ENCODE data around the gene SLC17A1.

Gene SLC17A1, protein sequence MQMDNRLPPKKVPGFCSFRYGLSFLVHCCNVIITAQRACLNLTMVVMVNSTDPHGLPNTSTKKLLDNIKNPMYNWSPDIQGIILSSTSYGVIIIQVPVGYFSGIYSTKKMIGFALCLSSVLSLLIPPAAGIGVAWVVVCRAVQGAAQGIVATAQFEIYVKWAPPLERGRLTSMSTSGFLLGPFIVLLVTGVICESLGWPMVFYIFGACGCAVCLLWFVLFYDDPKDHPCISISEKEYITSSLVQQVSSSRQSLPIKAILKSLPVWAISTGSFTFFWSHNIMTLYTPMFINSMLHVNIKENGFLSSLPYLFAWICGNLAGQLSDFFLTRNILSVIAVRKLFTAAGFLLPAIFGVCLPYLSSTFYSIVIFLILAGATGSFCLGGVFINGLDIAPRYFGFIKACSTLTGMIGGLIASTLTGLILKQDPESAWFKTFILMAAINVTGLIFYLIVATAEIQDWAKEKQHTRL

DNA sequence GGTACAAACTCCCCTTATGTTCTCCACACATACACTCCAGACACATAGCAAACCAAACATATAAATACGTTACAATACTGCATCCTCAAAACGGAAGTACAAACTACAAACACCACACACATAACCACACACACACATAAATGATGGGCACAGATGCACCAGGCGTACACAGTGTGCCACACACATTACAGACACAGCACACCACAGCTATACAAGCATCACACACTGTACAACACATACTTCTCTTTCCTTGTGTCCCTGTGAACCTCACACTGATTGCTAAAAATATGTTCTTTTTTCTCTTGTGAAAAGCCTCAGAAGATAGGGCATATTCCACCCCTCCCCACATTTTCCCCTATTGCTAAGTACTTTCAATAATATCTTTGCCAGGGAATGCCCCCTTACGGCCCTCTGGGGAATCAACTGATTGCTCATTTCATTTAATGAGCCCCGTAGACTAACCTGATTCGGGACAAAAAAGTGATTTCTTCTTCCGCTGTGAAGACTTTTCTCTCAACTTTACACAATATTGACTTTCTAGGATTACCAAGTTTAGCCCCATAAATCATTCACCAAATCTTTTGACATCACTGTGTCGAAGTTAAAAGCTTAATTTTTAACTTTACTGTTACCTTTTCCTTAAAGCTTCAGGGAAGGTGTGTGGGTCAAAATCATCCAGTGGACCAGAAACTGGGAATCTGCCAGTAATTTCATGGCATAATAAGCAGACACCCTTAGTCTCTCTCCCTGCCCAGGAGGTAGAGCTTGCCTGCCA is at the start of gene SLC17A1:
Gene SLC17A1, minus strand, starts transcription at position 521 of the 775 bp plus-strand sequence. CDS start 1,495 bp downstream, outside the sequence.
- H3K9me3 ChIP-seq (ENCODE audit: control insufficient read depth, low read length) = no peaks in the 10 kb centered on the region
- peaks cover 37% of the 10 kb centered on the region for H3K27me3 ChIP-seq (replicated peaks; ENCODE audit: control insufficient read depth, insufficient read depth, low read length)
- no peaks in the 10 kb centered on the region for H3K4me1 ChIP-seq (ENCODE audit: control insufficient read depth, insufficient read depth, low read length)
- DNase-seq (ENCODE audit: low read depth) = no peak
- no peaks in the 10 kb centered on the region for H3K36me3 ChIP-seq (ENCODE audit: control insufficient read depth, insufficient read depth, low read length, severe bottlenecking)
- no peak within 1 kb of the TSS for H3K4me3 ChIP-seq (ENCODE audit: low read length)
- no peak within 1 kb of the TSS for H3K9ac ChIP-seq (ENCODE audit: low read length)

DNA sequence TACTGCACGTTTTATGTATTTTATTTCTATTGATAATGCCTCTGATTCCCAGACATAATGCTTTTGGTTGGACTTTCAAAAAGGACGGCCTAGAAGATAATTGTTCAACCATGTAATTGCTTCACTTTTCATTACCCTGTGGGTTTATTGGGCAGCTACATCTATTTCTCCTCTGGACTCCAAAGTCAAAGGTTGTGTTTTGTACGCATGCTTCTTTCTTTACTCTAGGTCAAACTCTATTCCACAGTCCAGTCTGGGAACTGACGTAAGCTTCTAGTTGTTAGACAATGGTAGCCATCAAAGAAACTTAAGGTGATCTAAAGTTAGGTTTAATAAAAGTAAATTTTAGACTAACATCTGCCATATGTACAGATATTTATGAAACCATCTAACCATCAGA is 48.7 kb upstream of the SLC17A1 start:
- Histone ChIP-seq H3K27me3 (replicated peaks; ENCODE audit: control insufficient read depth, insufficient read depth, low read length) (no peaks in the 10 kb centered on the region), H3K9me3 (ENCODE audit: control insufficient read depth, low read length) (no peaks in the 10 kb centered on the region), H3K4me1 (ENCODE audit: control insufficient read depth, insufficient read depth, low read length) (peaks cover 20% of the 10 kb centered on the region), H3K4me3 (ENCODE audit: low read length) (no peak overlapping the region), H3K36me3 (ENCODE audit: control insufficient read depth, insufficient read depth, low read length, severe bottlenecking) (no peaks in the 10 kb centered on the region), H3K9ac (ENCODE audit: low read length) (no peak overlapping the region)
- no peak for DNase-seq (ENCODE audit: low read depth)

DNA sequence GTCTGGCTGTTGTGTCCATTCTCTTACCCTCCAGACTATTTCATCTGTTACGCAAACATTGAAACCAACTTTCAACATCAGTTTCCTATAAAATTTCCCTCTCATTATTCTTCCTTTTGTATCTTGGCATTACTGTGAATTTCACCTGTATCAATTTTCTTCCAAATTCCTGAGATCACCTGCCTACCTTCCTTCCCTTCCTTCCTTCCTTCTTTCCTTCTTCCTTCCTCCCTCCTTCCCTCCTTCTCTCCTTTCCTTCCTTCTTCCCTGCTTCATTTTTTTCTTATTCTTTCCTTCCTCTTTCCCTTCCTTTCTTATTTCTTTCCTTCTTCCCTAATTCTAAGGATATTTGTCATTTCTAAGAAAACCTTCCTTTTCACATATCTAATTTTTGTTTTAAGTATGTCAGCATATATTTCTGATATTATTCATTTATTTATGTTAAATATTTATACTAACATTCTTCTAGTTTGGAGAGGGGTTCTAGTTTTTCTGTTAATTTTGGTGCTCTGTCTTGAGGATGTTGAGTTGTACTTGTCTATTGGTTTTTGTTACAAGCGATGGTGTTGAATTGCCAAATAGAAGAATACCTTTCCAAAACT is 47.0 kb upstream of the SLC17A1 start:
- H3K4me1 ChIP-seq (ENCODE audit: control insufficient read depth, insufficient read depth, low read length) = peaks cover 12% of the 10 kb centered on the region
- no peak for DNase-seq (ENCODE audit: low read depth)
- no peaks in the 10 kb centered on the region for H3K9me3 ChIP-seq (ENCODE audit: control insufficient read depth, low read length)
- H3K36me3 ChIP-seq (ENCODE audit: control insufficient read depth, insufficient read depth, low read length, severe bottlenecking) = no peaks in the 10 kb centered on the region
- no peak overlapping the region for H3K9ac ChIP-seq (ENCODE audit: low read length)
- no peak overlapping the region for H3K4me3 ChIP-seq (ENCODE audit: low read length)
- H3K27me3 ChIP-seq (replicated peaks; ENCODE audit: control insufficient read depth, insufficient read depth, low read length) = no peaks in the 10 kb centered on the region

DNA sequence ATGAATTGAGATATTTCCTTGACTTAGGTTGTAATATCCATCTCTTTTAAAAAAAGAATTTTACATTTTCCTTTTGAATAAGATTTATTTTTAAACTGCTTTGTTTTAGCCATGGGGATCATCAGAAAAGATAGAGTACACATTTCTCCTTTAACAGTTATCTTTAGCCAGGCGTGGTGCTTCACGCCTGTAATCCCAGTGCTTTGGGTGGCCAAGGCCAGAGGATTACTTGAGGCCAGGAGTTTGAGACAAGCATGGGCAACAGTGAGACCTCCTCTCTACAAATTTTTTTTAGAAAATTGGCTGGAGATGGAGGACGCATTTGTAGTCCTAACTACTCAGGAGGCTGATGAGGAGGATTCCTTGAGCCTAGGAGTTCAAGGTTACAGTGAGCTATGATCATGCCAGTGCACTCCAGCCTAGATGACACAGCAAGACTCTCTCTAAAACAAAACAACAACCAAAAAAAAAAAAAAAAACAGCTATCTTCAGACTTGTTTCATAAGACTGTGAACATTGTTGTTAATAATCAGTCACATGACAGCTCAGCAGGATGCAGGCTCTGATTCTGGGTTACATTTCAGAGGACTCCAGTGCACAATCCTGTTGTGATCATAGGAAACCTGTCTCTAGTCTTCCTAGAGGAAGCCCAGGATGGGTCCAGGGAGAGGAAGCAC is 44.2 kb upstream of the SLC17A1 start:
- Histone ChIP-seq H3K9me3 (ENCODE audit: control insufficient read depth, low read length) (no peaks in the 10 kb centered on the region), H3K4me1 (ENCODE audit: control insufficient read depth, insufficient read depth, low read length) (peaks cover 7% of the 10 kb centered on the region), H3K9ac (ENCODE audit: low read length) (no peak overlapping the region), H3K27me3 (replicated peaks; ENCODE audit: control insufficient read depth, insufficient read depth, low read length) (peaks cover 7% of the 10 kb centered on the region), H3K4me3 (ENCODE audit: low read length) (no peak overlapping the region), H3K36me3 (ENCODE audit: control insufficient read depth, insufficient read depth, low read length, severe bottlenecking) (no peaks in the 10 kb centered on the region)
- DNase-seq (ENCODE audit: low read depth) = no peak

DNA sequence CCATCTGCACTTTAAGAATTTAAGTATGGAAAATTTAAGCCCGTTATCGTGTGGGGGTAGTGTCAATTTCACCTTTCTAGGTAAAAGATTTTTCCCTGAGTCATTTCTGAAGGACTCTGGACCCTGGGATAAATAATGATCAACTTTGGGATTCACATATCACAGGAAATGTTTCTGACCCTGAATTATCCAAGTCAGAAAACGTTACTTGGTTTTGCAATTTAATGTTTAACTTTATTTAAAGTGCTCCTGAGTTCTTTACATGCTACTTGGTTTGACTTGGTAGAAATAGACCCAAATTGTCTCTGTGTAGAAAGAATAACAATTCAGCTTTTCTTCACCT is 43.7 kb upstream of the SLC17A1 start:
- Histone ChIP-seq H3K4me3 (ENCODE audit: low read length) (no peak overlapping the region), H3K9ac (ENCODE audit: low read length) (no peak overlapping the region), H3K36me3 (ENCODE audit: control insufficient read depth, insufficient read depth, low read length, severe bottlenecking) (no peaks in the 10 kb centered on the region), H3K4me1 (ENCODE audit: control insufficient read depth, insufficient read depth, low read length) (peaks cover 7% of the 10 kb centered on the region), H3K27me3 (replicated peaks; ENCODE audit: control insufficient read depth, insufficient read depth, low read length) (peaks cover 7% of the 10 kb centered on the region), H3K9me3 (ENCODE audit: control insufficient read depth, low read length) (no peaks in the 10 kb centered on the region)
- no peak for DNase-seq (ENCODE audit: low read depth)

DNA sequence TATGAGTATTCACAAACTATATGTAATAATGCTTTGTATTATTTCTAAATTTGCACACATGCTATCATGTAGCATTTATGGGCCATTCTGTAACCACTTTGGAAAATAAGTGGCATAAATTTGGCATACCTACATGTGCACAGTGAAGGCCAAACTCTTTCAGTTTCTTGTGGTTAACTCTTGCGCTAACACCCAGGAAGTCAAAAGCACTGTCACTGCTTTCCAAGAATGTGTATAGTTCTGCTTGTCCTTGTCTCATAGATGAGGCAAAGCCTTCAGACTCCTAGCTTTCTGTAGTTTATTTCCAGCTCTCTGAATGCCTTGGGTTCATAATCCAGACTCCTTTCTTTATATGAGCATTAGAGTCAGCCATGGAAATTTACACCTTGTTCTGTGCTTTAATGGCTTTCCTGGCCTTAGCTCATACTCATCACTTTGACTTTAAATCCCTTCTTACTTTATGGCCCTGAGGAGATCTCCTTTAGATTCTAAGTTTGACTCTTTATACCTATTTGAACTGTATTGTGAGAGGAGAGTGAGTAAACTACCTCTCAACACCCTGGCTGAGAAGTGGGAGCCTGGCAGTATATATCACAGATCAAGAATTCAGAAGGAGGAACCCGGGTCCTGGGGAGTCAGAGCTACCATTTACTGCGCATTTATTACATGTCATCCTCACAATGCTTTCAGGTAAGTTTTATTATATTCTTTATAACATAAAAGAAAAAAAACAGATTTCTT is 43.1 kb upstream of the SLC17A1 start:
- DNase-seq (ENCODE audit: low read depth) = no peak

DNA sequence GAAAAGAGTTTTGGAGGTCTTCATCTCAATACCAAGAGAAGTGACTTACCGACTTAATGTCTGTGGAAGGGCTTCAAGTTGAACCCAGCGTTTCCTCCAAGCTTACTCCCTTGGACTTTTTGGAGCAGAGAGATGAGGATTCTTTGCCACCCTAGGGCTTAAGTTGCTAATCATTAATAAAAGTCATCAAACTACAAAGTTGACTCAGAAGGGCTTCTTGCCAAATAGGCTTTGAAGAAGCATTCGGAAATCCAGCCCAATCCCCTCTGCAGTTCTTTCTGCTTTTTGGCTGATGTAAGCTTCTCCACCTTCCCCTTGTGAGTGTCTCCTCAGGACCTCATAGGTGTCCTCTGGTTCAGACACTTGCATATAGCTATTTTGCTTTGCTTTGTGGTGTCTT is 42.3 kb upstream of the SLC17A1 start, which contains the start of gene SLC17A3:
Gene SLC17A3, minus strand, starts transcription at position 126 of the 400 bp plus-strand sequence. CDS start 5,856 bp downstream, outside the sequence.
- Histone ChIP-seq H3K36me3 (ENCODE audit: control insufficient read depth, insufficient read depth, low read length, severe bottlenecking) (no peaks in the 10 kb centered on the region), H3K9me3 (ENCODE audit: control insufficient read depth, low read length) (no peaks in the 10 kb centered on the region), H3K4me1 (ENCODE audit: control insufficient read depth, insufficient read depth, low read length) (peaks cover 7% of the 10 kb centered on the region), H3K27me3 (replicated peaks; ENCODE audit: control insufficient read depth, insufficient read depth, low read length) (peaks cover 7% of the 10 kb centered on the region), H3K9ac (ENCODE audit: low read length) (no peak within 1 kb of the TSS), H3K4me3 (ENCODE audit: low read length) (no peak within 1 kb of the TSS)
- DNase-seq (ENCODE audit: low read depth) = no peak

More for the DNA sequence above, 43.1 kb upstream of the SLC17A1 start:
- Histone ChIP-seq H3K36me3 (ENCODE audit: control insufficient read depth, insufficient read depth, low read length, severe bottlenecking) (no peaks in the 10 kb centered on the region), H3K4me1 (ENCODE audit: control insufficient read depth, insufficient read depth, low read length) (peaks cover 7% of the 10 kb centered on the region), H3K27me3 (replicated peaks; ENCODE audit: control insufficient read depth, insufficient read depth, low read length) (peaks cover 7% of the 10 kb centered on the region), H3K9me3 (ENCODE audit: control insufficient read depth, low read length) (no peaks in the 10 kb centered on the region), H3K9ac (ENCODE audit: low read length) (no peak overlapping the region), H3K4me3 (ENCODE audit: low read length) (no peak overlapping the region)

DNA sequence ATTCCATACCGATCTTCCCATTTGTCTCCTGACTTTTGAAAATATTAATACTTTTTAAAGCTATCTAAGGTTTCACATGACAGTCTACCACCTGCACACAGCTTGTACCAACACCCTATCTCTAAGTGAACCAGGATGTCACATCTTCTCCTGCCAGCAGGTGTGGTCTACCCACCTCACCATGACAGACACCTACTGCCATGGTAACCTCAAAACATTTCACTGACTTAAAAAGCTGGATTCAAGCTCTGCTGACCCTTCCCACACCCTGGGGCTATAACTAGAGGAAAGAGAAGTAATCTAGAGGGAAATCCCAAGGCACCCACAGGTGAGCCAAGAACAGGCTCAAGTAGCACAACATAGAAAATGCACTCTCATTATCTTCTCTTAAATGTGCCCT is 41.0 kb upstream of the SLC17A1 start:
- peaks cover 7% of the 10 kb centered on the region for H3K27me3 ChIP-seq (replicated peaks; ENCODE audit: control insufficient read depth, insufficient read depth, low read length)
- no peaks in the 10 kb centered on the region for H3K9me3 ChIP-seq (ENCODE audit: control insufficient read depth, low read length)
- no peak overlapping the region for H3K4me3 ChIP-seq (ENCODE audit: low read length)
- H3K9ac ChIP-seq (ENCODE audit: low read length) = no peak overlapping the region
- no peak for DNase-seq (ENCODE audit: low read depth)
- peaks cover 7% of the 10 kb centered on the region for H3K4me1 ChIP-seq (ENCODE audit: control insufficient read depth, insufficient read depth, low read length)
- H3K36me3 ChIP-seq (ENCODE audit: control insufficient read depth, insufficient read depth, low read length, severe bottlenecking) = no peaks in the 10 kb centered on the region

DNA sequence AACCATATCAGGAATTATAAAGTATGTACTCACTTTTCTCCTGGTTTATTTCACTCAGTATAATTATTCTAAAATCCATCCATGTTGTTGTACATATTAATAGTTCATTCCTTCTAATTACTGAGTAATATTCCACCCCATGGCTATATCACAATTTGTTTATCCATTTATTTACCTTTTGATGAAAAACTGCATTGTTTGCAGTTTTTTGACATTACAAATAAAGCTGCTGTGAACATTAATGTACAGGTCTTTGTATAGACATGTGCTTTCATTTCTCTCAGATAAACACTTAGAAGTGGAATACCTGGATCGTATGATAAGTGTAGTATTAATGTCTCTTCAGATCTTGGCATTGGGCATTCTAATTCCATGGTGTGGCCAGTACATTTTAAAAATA is 38.0 kb upstream of the SLC17A1 start:
- H3K27me3 ChIP-seq (replicated peaks; ENCODE audit: control insufficient read depth, insufficient read depth, low read length) = peaks cover 23% of the 10 kb centered on the region
- H3K9ac ChIP-seq (ENCODE audit: low read length) = no peak overlapping the region
- no peaks in the 10 kb centered on the region for H3K36me3 ChIP-seq (ENCODE audit: control insufficient read depth, insufficient read depth, low read length, severe bottlenecking)
- H3K4me1 ChIP-seq (ENCODE audit: control insufficient read depth, insufficient read depth, low read length) = no peaks in the 10 kb centered on the region
- H3K9me3 ChIP-seq (ENCODE audit: control insufficient read depth, low read length) = no peaks in the 10 kb centered on the region
- no peak for DNase-seq (ENCODE audit: low read depth)
- H3K4me3 ChIP-seq (ENCODE audit: low read length) = no peak overlapping the region

DNA sequence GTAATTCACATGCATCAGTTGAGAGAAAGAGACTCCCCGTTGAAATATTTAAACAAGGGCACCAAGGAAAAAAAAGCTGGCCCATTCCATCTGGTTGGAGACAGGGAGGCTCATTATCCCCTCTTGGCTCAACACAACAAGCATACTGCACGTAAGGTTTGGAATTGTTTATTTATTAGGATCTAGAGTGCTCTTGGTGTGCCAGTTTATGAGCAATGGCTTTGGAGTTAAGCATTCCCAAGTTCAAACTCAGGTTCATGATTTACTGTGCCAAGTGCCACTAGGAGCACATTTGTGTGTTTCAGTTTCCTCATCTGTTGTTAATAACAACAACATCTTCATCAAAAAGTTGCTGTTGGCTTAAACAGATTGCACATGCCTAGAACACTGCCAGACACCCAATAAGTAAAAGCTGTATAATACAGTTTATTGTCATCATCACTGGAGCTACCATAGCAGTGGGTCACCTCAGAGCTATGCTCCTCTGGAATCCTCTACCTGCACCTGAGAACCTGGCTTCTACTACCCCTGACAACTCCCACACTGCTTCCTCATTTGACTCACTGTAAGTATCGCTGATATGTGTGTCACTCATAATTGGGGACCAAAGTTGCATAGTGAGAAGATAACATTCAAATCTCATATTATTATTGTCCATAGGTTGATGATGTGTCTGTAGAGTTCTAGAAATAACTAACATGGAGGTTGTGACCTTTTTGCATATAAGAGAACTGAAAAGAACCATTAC is 36.8 kb upstream of the SLC17A1 start:
- no peaks in the 10 kb centered on the region for H3K36me3 ChIP-seq (ENCODE audit: control insufficient read depth, insufficient read depth, low read length, severe bottlenecking)
- no peaks in the 10 kb centered on the region for H3K9me3 ChIP-seq (ENCODE audit: control insufficient read depth, low read length)
- H3K9ac ChIP-seq (ENCODE audit: low read length) = no peak overlapping the region
- H3K4me3 ChIP-seq (ENCODE audit: low read length) = no peak overlapping the region
- DNase-seq (ENCODE audit: low read depth) = no peak
- H3K27me3 ChIP-seq (replicated peaks; ENCODE audit: control insufficient read depth, insufficient read depth, low read length) = peaks cover 27% of the 10 kb centered on the region
- H3K4me1 ChIP-seq (ENCODE audit: control insufficient read depth, insufficient read depth, low read length) = no peaks in the 10 kb centered on the region
